NCI-H460 (cell line): ENCODE measurements around the gene RAB1A. TPM values are rescaled to one million over a fixed set of nuclear protein-coding genes. Genes with fewer than 3 reads are reported as not detected.

Experiments
- DNase-seq: peaks from one replicate; pipeline ENCODE4 v3.0.0-alpha.2; 2016; ENCODE audit warnings: low read depth; ENCODE audit errors: extremely low read depth
- total RNA-seq: library from RNA; depleted of rRNA; stranded (reverse); fragments of >200 nt; shearing (Covaris generic); gene quantifications from 2 replicates; pipeline ENCODE4 v1.2.3, GENCODE V29; 2014

RAB1A gene
- total RNA-seq, 1 experiment from 2014 or later: 160 TPM

- peak; percentile 66 for DNase-seq
Measured at GRCh38 chr2:65064728-65065552, 65.0 kb downstream of the RAB1A start.

GRCh38 chr2:65062843-65063825 lies 66.8 kb downstream of the RAB1A start:
- DNase-seq: no peak

- no peak for DNase-seq
Measured at GRCh38 chr2:65061910-65062339, 68.0 kb downstream of the RAB1A start.

- no peak for DNase-seq
Measured at GRCh38 chr2:65061146-65061909, 68.6 kb downstream of the RAB1A start.

GRCh38 chr2:65059071-65059470 lies 70.8 kb downstream of the RAB1A start:
- DNase-seq: no peak

GRCh38 chr2:65057391-65058052 lies 72.4 kb downstream of the RAB1A start:
- no peak for DNase-seq

- DNase-seq: no peak
Measured at GRCh38 chr2:65057054-65057375, 72.9 kb downstream of the RAB1A start.

GRCh38 chr2:65056215-65057053 lies 73.5 kb downstream of the RAB1A start, which contains the start of gene CEP68:
CEP68 (plus strand) TSS chr2:65056416; CDS start chr2:65069445, 13,029 bp downstream.
- peak; percentile 97 for DNase-seq

GRCh38 chr2:65055422-65056214 lies 74.3 kb downstream of the RAB1A start:
- no peak for DNase-seq

GRCh38 chr2:65054749-65055421 lies 75.0 kb downstream of the RAB1A start:
- no peak for DNase-seq

- no peak for DNase-seq
Measured at GRCh38 chr2:65053199-65053598, 76.7 kb downstream of the RAB1A start.

GRCh38 chr2:65050931-65051330 lies 79.0 kb downstream of the RAB1A start:
- no peak for DNase-seq

- DNase-seq: no peak
Measured at GRCh38 chr2:65049010-65049639, 80.8 kb downstream of the RAB1A start.

- no peak for DNase-seq
Measured at GRCh38 chr2:65046633-65047407, 83.1 kb downstream of the RAB1A start.

GRCh38 chr2:65045651-65046050 lies 84.3 kb downstream of the RAB1A start:
- no peak for DNase-seq

GRCh38 chr2:65044097-65044735 lies 85.7 kb downstream of the RAB1A start:
- DNase-seq: no peak
